A549 treated with GW870086 at 1 μM for 4 hours (cell line): Measurements from ENCODE around the gene OR2T34. TPM values are rescaled to one million over a fixed set of nuclear protein-coding genes. Genes with fewer than 3 reads are reported as not detected.

Experiments
- total RNA-seq: library from RNA; stranded (reverse); fragments of 200-300 nt; extraction: Qiagen RNA extraction; gene quantifications from 5 replicates; pipeline ENCODE4 v1.2.3, GENCODE V29; 2022; ENCODE audit warnings: low read depth

OR2T34 gene
- not detected in 5 replicates for total RNA-seq

GRCh38 chr1:248574657-248575056 is at the start of gene OR2T34:
OR2T34 (minus strand) TSS chr1:248574757; CDS start chr1:248574757, 0 bp downstream.

DNA sequence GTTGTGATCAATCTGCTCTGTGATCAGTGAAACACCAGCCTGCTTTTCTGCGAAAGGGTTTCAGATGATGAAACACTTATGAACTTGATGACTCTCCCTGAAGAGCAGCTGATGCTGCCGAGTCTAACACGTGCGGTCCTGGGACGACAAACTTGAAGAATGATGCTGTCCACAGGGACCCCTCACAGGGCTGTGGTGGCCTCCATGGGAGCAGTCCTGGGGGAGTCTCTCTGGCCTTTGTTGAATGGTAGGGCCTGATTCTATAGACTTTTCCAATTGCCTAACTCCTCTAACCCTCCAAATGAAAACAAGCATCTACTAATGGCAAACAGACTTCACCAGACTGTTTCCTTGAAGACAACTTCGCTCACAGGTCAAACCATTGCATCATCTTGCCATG is 23.0 kb upstream of the OR2T34 start, which contains the start of gene OR2T10:
TSS of gene OR2T10 (minus strand) at position 112 of the 400 bp plus-strand sequence. CDS start 3,932 bp downstream, outside the sequence.

DNA sequence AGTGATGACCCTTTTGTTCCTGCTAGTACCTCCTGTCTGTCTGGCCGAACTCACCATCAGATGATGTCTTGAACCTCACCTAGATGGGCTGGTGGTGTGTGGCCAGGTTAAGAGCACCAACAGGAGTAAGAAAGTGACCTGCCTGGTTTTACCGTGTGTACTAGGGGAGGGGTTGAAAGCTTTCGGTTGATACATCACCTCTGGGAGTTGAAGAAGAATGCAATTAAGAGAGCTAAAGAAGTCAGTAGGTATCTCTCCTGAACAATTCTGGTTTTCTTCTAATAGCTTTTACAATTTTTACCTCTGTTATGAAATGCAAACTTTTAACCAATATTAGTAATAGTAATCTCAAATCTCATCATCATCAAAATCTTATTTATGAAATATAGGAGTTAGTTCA is 11.9 kb downstream of the OR2T34 start, which contains the start of gene OR2T29:
TSS of gene OR2T29 (minus strand) at position 101 of the 400 bp plus-strand sequence. CDS start 3,281 bp downstream, outside the sequence.

Other genes starting within 250 kb of the OR2T34 start
- not detected in 5 replicates for gene OR14C36, start 226.0 kb downstream of the OR2T34 start, total RNA-seq
- gene OR2T4, start 213.1 kb downstream of the OR2T34 start, total RNA-seq = not detected in 5 replicates
- not detected in 5 replicates for gene OR2T6, start 199.0 kb downstream of the OR2T34 start, total RNA-seq
- gene OR2T1, start 171.7 kb downstream of the OR2T34 start, total RNA-seq = not detected in 5 replicates
- not detected in 5 replicates for gene OR2T2, start 129.1 kb downstream of the OR2T34 start, total RNA-seq
- gene OR2T3, start 101.4 kb downstream of the OR2T34 start, total RNA-seq = not detected in 5 replicates
- gene OR2T5, start 86.2 kb downstream of the OR2T34 start, total RNA-seq = not detected in 5 replicates
- not detected in 5 replicates for gene OR2G6, start 66.7 kb downstream of the OR2T34 start, total RNA-seq
- not detected in 5 replicates for gene OR2T29, start 12.0 kb downstream of the OR2T34 start, total RNA-seq
- gene OR2T10, start 22.9 kb upstream of the OR2T34 start, total RNA-seq = not detected in 5 replicates
- not detected in 5 replicates for gene OR2T11, start 60.3 kb upstream of the OR2T34 start, total RNA-seq
- not detected in 5 replicates for gene OR2T35, start 70.5 kb upstream of the OR2T34 start, total RNA-seq
- not detected in 5 replicates for gene OR2T27, start 80.8 kb upstream of the OR2T34 start, total RNA-seq
- not detected in 5 replicates for gene OR14I1, start 128.0 kb upstream of the OR2T34 start, total RNA-seq
- 0.10 to 0.12 TPM (median 0.12 TPM) in 4 of 5 replicates, not detected in the other for gene LYPD8, start 181.0 kb upstream of the OR2T34 start, total RNA-seq